GM23338 (cell line): Measurements from ENCODE around the gene ADCY3. TPM values are rescaled to one million over a fixed set of nuclear protein-coding genes. Genes with fewer than 3 reads are reported as not detected.
A peak's percentile ranks its signal among the peaks of the same experiment; 100 is the strongest.

Experiments used
- ATAC-seq: fragments of 200-7000 bp; cut with Tn5 transposase; 3 replicates; pipeline ENCODE4 v1.9.1; 2020
- DNase-seq: peaks from one replicate; pipeline ENCODE4 v3.0.0-alpha.2; 2015; ENCODE audit warnings: low spot score
- H2AFZ ChIP-seq: fragments of 200-600 bp; sonication (generic); 2 replicates; pipeline ENCODE4 v1.8.0; 2016; ENCODE audit warnings: antibody characterized with exemption, mild to moderate bottlenecking, moderate library complexity
- H3F3A ChIP-seq: fragments of 200-600 bp; sonication (generic); replicated peaks from 2 replicates; pipeline ENCODE4 v1.8.0; 2017; ENCODE audit warnings: antibody characterized with exemption, mixed run types, low read depth
- H3K27ac ChIP-seq: fragments of 200-600 bp; sonication (generic); 2 replicates; pipeline ENCODE4 v1.6.1; 2016; ENCODE audit warnings: low read depth
- H3K27me3 ChIP-seq: fragments of 200-600 bp; sonication (generic); 2 replicates; pipeline ENCODE4 v1.8.0; 2016; ENCODE audit warnings: mild to moderate bottlenecking, mixed run types, moderate library complexity; ENCODE audit not compliant: insufficient read depth
- H3K36me3 ChIP-seq: fragments of 200-600 bp; sonication (generic); 2 replicates; pipeline ENCODE4 v1.8.0; 2016; ENCODE audit warnings: mild to moderate bottlenecking; ENCODE audit not compliant: insufficient read depth
- H3K4me1 ChIP-seq: fragments of 200-600 bp; sonication (generic); 2 replicates; pipeline ENCODE4 v1.8.0; 2016; ENCODE audit warnings: mild to moderate bottlenecking, moderate library complexity; ENCODE audit not compliant: insufficient read depth
- H3K4me2 ChIP-seq: fragments of 200-600 bp; sonication (generic); 2 replicates; pipeline ENCODE4 v1.7.1; 2017; ENCODE audit warnings: mixed run types
- H3K4me3 ChIP-seq: fragments of 200-600 bp; sonication (generic); 2 replicates; pipeline ENCODE4 v1.6.1; 2016; ENCODE audit warnings: mixed run types
- H3K79me2 ChIP-seq: fragments of 200-600 bp; sonication (generic); replicated peaks from 2 replicates; pipeline ENCODE4 v1.8.0; 2017; ENCODE audit warnings: mild to moderate bottlenecking; ENCODE audit not compliant: insufficient read depth
- H3K9me2 ChIP-seq: fragments of 200-600 bp; sonication (generic); 2 replicates; pipeline ENCODE4 v1.8.0; 2017; ENCODE audit not compliant: insufficient read depth
- H4K20me1 ChIP-seq: fragments of 200-600 bp; sonication (generic); replicated peaks from 2 replicates; pipeline ENCODE4 v1.8.0; 2017; ENCODE audit warnings: mild to moderate bottlenecking; ENCODE audit not compliant: insufficient read depth
- H3K27ac Mint-ChIP-seq: 2 replicates; pipeline ENCODE4 v1.8.0; 2020; ENCODE audit warnings: inconsistent platforms, mild to moderate bottlenecking, moderate library complexity, mixed read lengths
- H3K27me3 Mint-ChIP-seq: 3 replicates; pipeline ENCODE4 v1.8.0; 2022; ENCODE audit warnings: low read depth, mild to moderate bottlenecking, moderate library complexity, mixed read lengths, inconsistent platforms; ENCODE audit not compliant: insufficient read depth, poor library complexity
- H3K36me3 Mint-ChIP-seq: 3 replicates; pipeline ENCODE4 v1.8.0; 2021; ENCODE audit warnings: low read depth, mild to moderate bottlenecking, inconsistent platforms, moderate library complexity, mixed read lengths
- H3K4me1 Mint-ChIP-seq: 3 replicates; pipeline ENCODE4 v1.8.0; 2020; ENCODE audit warnings: mild to moderate bottlenecking, inconsistent platforms, mixed read lengths
- H3K4me3 Mint-ChIP-seq: 3 replicates; pipeline ENCODE4 v1.8.0; 2021; ENCODE audit warnings: moderate library complexity, mild to moderate bottlenecking, inconsistent platforms, mixed read lengths
- H3K9me3 Mint-ChIP-seq: 3 replicates; pipeline ENCODE4 v1.8.0; 2020; ENCODE audit warnings: moderate library complexity, mild to moderate bottlenecking, inconsistent platforms, mixed read lengths
- EZH2 ChIP-seq: fragments of 200-600 bp; sonication (generic); IDR thresholded peaks from one replicate; pipeline ENCODE4 v1.8.0; 2017; ENCODE audit warnings: antibody characterized with exemption, mild to moderate bottlenecking, low read depth; ENCODE audit not compliant: unreplicated experiment
- STAT1 ChIP-seq: IDR thresholded peaks from one replicate; pipeline ENCODE4 v1.6.1; 2016; ENCODE audit warnings: antibody characterized with exemption; ENCODE audit not compliant: unreplicated experiment
- ZNF114 ChIP-seq: fragments of 250-450 bp; sonication (Bioruptor Pico); IDR thresholded peaks from 2 replicates; pipeline ENCODE4 v1.5.0; 2020; ENCODE audit warnings: mild to moderate bottlenecking, moderate library complexity
- polyA plus RNA-seq: library from polyadenylated mRNA; unstranded; fragments of >200 nt; fragmentation: Nextera tagmentation; extraction: Ambion mirVana; gene quantifications from 2 replicates; pipeline ENCODE4 v1.2.1, GENCODE V29; 2016
- total RNA-seq: library from RNA; depleted of rRNA; stranded (reverse); fragments of >200 nt; shearing (Covaris generic); gene quantifications from 2 replicates; pipeline ENCODE4 v1.2.3, GENCODE V29; 2014
- TF ChIP-seq, protein P1 (sequence below), 2 experiments: fragments of 200-600 bp in 1 of 2; sonication (generic) in 1 of 2; conservative IDR thresholded peaks; 2 replicates each; pipeline versions ENCODE4 v1.5.1 to v1.6.1; 2016 to 2017; ENCODE audit warnings: antibody characterized with exemption in 2 of 2, low read depth in 2 of 2, mild to moderate bottlenecking in 2 of 2, moderate library complexity in 1 of 2
- TF ChIP-seq, protein P2 (sequence below): fragments of 250-450 bp; sonication (Bioruptor Pico); IDR thresholded peaks from 2 replicates; pipeline ENCODE4 v1.5.0; 2020; ENCODE audit warnings: mild to moderate bottlenecking, moderate library complexity
- TF ChIP-seq, protein P3 (sequence below): IDR thresholded peaks from 2 replicates; pipeline ENCODE4 v1.6.1; 2016; ENCODE audit warnings: antibody characterized with exemption
- TF ChIP-seq, protein P4 (sequence below): IDR thresholded peaks from one replicate; pipeline ENCODE4 v1.6.1; 2018; ENCODE audit warnings: antibody characterized with exemption; ENCODE audit not compliant: unreplicated experiment

The ADCY3 gene
- total and polyA plus RNA-seq, 2 experiments from 2014 or later: 9.7 to 32.4 TPM

DNA sequence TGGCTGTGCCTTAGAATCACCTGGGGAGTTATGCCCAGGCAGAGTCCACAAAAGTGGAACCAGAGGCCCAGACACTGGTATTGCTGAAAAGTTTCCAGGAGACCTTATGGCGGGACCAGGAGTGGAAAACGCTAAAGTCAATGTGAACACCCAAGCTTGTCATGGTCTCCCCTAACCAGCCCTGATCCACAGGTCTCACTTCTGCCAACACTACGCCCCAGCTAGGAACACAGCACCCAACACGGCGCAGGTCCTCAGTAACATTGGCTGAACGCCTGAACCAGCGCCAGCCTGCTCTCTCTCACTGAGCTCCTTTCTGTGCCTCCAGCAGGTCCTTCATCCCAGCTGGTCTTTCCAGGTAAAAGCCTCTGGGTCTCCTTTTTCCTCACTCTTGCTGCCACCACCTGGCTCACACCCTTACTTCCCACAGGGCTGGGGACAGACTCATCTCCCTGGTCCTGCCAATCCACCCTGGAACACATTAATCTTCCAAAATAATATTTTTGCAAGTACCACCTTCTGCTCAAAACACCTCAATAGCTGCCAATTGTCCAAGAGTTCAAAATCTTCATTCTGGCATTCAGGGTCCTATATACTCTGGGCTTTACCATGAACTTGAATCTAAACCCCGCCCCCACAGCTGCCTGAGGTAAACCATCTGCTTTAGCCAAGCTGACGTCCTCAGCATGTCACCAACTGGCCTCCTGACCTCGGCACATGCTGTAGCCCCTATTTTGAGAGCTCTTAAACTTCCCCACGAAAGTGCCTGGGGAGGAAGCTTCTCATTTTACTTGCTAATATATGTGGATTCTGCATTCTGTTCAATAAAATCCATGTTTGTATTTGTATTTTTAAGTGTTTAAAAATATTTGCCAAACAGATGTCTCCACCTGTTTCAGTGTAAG lies 34.6 kb downstream of the ADCY3 start:
- Histone ChIP-seq H2AFZ (no peak overlapping the region), H3K27me3 (no peaks in the 10 kb centered on the region), H3K36me3 (no peaks in the 10 kb centered on the region), H3K9me2 (no peaks in the 10 kb centered on the region; the same call in 1 of the 2 replicates), H3K27ac (no peak overlapping the region), H4K20me1 (no peaks in the 10 kb centered on the region; the same call in 1 of the 2 replicates), H3K4me2 (no peak overlapping the region), H3K79me2 (no peaks in the 10 kb centered on the region), H3K4me3 (no peak overlapping the region), H3K4me1 (no peaks in the 10 kb centered on the region), H3F3A (no peaks in the 10 kb centered on the region)
- H3K36me3 Mint-ChIP-seq: no peaks in the 10 kb centered on the region; the same call in 2 of the 3 replicates
- TF ChIP-seq, protein P1, sequence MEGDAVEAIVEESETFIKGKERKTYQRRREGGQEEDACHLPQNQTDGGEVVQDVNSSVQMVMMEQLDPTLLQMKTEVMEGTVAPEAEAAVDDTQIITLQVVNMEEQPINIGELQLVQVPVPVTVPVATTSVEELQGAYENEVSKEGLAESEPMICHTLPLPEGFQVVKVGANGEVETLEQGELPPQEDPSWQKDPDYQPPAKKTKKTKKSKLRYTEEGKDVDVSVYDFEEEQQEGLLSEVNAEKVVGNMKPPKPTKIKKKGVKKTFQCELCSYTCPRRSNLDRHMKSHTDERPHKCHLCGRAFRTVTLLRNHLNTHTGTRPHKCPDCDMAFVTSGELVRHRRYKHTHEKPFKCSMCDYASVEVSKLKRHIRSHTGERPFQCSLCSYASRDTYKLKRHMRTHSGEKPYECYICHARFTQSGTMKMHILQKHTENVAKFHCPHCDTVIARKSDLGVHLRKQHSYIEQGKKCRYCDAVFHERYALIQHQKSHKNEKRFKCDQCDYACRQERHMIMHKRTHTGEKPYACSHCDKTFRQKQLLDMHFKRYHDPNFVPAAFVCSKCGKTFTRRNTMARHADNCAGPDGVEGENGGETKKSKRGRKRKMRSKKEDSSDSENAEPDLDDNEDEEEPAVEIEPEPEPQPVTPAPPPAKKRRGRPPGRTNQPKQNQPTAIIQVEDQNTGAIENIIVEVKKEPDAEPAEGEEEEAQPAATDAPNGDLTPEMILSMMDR (conservative IDR thresholded peaks at IDR 0.05; ENCODE audit: low read depth in 2 of 2): no peak; a peak in 1 of 4 replicates
- TF ChIP-seq, protein P2, sequence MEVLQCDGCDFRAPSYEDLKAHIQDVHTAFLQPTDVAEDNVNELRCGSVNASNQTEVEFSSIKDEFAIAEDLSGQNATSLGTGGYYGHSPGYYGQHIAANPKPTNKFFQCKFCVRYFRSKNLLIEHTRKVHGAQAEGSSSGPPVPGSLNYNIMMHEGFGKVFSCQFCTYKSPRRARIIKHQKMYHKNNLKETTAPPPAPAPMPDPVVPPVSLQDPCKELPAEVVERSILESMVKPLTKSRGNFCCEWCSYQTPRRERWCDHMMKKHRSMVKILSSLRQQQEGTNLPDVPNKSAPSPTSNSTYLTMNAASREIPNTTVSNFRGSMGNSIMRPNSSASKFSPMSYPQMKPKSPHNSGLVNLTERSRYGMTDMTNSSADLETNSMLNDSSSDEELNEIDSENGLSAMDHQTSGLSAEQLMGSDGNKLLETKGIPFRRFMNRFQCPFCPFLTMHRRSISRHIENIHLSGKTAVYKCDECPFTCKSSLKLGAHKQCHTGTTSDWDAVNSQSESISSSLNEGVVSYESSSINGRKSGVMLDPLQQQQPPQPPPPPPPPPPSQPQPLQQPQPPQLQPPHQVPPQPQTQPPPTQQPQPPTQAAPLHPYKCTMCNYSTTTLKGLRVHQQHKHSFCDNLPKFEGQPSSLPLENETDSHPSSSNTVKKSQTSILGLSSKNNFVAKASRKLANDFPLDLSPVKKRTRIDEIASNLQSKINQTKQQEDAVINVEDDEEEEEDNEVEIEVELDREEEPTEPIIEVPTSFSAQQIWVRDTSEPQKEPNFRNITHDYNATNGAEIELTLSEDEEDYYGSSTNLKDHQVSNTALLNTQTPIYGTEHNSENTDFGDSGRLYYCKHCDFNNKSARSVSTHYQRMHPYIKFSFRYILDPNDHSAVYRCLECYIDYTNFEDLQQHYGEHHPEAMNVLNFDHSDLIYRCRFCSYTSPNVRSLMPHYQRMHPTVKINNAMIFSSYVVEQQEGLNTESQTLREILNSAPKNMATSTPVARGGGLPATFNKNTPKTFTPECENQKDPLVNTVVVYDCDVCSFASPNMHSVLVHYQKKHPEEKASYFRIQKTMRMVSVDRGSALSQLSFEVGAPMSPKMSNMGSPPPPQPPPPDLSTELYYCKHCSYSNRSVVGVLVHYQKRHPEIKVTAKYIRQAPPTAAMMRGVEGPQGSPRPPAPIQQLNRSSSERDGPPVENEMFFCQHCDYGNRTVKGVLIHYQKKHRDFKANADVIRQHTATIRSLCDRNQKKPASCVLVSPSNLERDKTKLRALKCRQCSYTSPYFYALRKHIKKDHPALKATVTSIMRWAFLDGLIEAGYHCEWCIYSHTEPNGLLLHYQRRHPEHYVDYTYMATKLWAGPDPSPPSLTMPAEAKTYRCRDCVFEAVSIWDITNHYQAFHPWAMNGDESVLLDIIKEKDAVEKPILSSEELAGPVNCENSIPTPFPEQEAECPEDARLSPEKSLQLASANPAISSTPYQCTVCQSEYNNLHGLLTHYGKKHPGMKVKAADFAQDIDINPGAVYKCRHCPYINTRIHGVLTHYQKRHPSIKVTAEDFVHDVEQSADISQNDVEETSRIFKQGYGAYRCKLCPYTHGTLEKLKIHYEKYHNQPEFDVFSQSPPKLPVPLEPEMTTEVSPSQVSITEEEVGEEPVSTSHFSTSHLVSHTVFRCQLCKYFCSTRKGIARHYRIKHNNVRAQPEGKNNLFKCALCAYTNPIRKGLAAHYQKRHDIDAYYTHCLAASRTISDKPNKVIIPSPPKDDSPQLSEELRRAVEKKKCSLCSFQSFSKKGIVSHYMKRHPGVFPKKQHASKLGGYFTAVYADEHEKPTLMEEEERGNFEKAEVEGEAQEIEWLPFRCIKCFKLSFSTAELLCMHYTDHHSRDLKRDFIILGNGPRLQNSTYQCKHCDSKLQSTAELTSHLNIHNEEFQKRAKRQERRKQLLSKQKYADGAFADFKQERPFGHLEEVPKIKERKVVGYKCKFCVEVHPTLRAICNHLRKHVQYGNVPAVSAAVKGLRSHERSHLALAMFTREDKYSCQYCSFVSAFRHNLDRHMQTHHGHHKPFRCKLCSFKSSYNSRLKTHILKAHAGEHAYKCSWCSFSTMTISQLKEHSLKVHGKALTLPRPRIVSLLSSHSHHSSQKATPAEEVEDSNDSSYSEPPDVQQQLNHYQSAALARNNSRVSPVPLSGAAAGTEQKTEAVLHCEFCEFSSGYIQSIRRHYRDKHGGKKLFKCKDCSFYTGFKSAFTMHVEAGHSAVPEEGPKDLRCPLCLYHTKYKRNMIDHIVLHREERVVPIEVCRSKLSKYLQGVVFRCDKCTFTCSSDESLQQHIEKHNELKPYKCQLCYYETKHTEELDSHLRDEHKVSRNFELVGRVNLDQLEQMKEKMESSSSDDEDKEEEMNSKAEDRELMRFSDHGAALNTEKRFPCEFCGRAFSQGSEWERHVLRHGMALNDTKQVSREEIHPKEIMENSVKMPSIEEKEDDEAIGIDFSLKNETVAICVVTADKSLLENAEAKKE (CRISPR knock-in tag): no peak
- TF ChIP-seq STAT1 (no peak), EZH2 (no peak), ZNF114 (CRISPR knock-in tag) (no peak)
- TF ChIP-seq, protein P3, sequence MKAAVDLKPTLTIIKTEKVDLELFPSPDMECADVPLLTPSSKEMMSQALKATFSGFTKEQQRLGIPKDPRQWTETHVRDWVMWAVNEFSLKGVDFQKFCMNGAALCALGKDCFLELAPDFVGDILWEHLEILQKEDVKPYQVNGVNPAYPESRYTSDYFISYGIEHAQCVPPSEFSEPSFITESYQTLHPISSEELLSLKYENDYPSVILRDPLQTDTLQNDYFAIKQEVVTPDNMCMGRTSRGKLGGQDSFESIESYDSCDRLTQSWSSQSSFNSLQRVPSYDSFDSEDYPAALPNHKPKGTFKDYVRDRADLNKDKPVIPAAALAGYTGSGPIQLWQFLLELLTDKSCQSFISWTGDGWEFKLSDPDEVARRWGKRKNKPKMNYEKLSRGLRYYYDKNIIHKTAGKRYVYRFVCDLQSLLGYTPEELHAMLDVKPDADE: no peak
- TF ChIP-seq, protein P4, sequence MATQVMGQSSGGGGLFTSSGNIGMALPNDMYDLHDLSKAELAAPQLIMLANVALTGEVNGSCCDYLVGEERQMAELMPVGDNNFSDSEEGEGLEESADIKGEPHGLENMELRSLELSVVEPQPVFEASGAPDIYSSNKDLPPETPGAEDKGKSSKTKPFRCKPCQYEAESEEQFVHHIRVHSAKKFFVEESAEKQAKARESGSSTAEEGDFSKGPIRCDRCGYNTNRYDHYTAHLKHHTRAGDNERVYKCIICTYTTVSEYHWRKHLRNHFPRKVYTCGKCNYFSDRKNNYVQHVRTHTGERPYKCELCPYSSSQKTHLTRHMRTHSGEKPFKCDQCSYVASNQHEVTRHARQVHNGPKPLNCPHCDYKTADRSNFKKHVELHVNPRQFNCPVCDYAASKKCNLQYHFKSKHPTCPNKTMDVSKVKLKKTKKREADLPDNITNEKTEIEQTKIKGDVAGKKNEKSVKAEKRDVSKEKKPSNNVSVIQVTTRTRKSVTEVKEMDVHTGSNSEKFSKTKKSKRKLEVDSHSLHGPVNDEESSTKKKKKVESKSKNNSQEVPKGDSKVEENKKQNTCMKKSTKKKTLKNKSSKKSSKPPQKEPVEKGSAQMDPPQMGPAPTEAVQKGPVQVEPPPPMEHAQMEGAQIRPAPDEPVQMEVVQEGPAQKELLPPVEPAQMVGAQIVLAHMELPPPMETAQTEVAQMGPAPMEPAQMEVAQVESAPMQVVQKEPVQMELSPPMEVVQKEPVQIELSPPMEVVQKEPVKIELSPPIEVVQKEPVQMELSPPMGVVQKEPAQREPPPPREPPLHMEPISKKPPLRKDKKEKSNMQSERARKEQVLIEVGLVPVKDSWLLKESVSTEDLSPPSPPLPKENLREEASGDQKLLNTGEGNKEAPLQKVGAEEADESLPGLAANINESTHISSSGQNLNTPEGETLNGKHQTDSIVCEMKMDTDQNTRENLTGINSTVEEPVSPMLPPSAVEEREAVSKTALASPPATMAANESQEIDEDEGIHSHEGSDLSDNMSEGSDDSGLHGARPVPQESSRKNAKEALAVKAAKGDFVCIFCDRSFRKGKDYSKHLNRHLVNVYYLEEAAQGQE: no peak
- no peaks in the 10 kb centered on the region for H3K9me3 Mint-ChIP-seq
- peaks cover 4% of the 10 kb centered on the region for H3K27me3 Mint-ChIP-seq
- H3K4me3 Mint-ChIP-seq: no peak overlapping the region
- peak overlapping the region; percentile 62; the same call in 1 of the 2 replicates for H3K27ac Mint-ChIP-seq
- no peak for DNase-seq
- ATAC-seq: peak; percentile 40
- peaks cover 18% of the 10 kb centered on the region for H3K4me1 Mint-ChIP-seq
